NCI-H1105 (cell line): ENCODE results near the gene SOD3.

Experiments used
- DNase-seq: peaks from one replicate; lab custom pipeline; 2025; lab: John Stamatoyannopoulos, UW

SOD3 gene

DNA sequence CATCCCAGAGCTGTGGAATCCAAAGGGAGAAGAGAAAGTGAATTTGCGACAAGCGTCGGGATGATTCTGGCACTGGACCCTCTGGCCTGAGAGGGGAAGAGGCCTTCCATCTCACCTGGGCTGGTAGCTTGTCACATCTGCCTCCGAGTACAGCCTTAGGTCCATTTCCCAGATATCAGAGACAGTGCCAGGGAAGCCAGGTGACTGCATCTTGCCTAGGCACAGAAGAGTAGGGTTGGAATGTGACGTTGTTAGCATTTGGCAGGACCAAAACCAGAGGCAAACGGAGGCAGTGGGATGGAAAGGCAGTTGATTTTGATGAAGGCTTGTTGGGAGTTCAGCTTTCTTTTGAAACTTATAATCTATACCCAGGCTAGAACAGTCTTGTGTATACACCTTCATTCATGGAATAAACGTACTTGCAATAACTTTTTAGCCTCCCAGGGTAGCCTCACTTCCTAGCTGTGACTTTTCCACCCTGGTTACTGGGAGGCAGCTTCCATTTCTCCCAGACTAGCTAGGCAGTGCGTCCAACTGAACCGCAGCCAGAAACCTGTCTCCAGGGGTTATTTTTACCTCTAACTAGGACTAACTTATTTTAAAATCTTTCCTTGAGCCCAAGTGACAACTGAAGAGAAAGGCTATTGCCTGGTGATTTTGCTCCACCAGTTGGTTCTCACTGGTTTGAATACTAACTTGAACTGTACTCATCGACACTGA lies 5.9 kb downstream of the SOD3 start:
- no peak for DNase-seq

DNA sequence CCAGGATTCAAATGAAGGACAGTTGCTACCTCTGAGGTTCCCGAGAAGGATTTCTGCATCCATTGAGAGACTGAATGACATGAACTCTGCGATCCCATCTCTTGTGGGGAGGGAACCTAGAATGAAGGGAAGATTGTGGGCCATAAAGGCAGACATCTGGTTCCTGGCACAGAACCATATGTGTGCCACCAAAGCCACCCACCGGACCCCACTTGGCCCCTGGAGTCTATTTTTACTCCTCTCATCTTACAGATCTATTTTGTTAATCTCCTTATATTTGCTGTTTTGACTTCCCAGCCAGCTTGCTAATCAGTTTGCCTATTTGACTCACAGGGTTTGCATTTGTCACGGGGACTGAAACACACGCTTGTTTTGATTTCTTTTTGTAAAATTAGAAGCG lies 7.3 kb downstream of the SOD3 start:
- no peak for DNase-seq

DNA sequence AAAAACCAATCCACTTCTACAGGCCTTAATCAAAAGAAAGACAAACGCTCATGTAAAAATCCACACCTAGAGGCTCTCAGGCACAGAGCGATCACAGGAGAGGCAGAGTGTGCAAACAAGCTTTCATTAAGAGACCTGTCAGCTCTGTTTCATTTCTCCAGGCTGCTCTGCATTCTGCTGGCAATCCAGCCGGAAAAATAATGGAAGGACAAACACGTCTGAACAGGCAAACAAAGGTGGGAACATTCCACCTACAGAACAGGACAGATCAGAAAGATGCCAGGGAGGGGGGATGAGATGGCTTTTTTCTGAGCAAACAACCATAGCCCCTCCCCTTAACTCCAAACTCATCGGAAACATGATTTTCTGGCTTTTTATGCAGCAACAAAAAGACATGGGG lies 9.7 kb downstream of the SOD3 start:
- DNase-seq = no peak

DNA sequence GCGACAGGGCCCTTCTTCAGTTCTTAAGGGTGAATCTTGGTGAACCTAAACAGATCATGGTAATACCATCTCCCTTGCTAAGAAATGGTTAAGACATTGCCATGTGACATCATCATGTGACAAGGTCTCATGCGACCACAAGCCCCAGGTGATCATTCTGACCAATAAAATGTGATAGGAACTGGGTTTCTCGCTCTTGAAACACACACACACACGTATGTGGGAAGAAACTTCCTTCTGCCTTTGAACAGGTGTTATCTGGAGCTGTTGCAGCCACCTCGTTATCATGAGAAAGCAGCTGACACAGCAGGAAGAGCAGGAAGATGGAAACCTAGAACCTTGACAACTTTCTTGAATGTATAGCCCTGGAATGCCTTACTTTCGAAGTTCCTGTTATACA lies 10.2 kb downstream of the SOD3 start:
- no peak for DNase-seq

DNA sequence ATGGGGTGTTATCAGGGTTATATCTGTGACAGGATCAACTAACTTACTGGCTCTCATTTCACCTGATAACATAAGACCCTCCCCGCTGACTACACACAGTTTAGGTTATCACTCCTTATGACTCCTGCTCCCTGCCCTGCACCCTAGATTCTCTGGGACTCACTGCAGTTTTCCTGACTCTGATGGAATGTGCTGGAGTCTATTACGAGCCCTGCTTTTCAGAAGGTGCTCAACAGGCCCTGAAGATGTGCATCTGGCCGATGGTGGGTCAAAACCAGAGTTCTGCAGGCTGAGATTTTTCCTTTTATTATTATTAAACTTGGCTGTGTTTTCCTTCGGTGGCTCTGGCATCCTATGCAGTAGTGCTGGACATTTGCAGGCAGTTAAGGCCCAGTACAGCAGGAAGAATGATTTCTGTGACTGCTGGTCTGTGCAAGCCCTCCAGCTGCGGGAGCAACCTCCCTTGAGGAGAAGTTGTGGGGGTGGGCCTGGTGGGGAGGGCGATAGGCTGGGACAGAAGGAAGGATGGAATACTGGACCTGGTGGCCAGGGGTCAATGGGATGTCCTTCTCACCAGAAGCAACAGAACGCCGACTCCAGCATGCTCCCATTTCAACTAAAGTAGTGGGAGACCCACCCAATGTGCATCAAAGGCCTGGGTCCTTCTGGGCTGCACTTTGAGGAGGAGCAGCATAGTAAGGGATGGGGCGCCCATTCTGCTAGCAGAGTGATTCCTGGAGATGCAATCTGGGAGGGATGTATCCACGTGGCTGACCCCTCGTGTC lies 11.0 kb downstream of the SOD3 start:
- DNase-seq = no peak

DNA sequence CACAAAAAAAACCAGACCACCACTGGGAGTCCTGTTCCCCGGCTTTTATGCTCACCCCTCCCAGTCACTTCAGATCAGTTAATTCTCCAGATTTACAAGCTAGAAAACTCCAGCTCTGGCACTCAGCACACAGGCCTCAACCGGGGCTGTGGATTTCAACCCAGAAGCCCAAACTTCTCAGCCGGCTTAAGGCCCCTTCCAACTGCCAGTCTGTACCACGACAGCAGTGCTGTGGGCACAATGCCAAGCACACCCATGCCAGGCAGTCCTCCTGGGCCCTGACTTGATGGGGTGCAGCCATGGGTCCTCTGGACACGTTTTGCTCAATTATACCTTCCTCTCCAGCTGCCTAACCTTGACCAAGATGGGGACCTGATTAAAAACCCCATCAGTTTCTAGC lies 12.2 kb downstream of the SOD3 start:
- no peak for DNase-seq

DNA sequence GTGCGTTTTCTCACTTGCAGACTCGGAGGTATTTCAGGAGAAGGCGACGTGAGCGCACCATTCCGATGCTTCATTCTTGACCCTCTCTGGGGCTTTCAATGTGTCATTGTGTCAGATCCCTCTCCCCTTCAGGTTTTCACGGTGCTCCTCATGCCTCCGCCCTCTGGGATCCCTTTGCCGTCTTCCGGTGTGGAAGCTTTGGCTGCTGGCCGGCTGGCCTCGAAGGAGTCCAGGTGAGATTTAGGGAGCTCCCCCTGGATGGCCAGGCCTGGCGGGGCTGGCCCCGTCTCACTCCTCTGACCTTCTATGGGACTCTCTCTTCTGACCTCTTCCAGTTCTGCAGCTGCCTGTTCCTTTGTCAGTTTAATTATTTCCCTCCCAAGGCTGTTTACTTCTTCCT lies 12.9 kb downstream of the SOD3 start:
- no peak for DNase-seq

DNA sequence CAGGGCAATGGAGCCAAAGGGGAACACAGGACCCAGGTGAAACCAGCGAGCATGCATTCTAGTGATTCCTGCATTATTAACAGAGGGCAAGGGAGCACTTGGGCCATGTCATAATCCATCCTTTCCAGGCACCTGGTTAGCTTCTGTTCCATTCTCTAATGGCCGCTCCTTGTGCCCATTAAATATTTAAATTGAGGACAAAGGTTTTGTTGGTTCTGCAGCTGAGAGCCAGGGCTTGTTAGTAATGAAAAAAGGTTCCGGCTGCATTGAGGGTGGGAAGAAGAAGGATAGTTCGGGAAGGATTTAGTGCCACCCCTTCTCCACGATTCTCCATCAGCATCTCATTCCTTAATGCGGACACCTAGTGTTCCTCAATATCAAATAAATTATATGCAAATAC lies 13.6 kb downstream of the SOD3 start:
- no peak for DNase-seq

DNA sequence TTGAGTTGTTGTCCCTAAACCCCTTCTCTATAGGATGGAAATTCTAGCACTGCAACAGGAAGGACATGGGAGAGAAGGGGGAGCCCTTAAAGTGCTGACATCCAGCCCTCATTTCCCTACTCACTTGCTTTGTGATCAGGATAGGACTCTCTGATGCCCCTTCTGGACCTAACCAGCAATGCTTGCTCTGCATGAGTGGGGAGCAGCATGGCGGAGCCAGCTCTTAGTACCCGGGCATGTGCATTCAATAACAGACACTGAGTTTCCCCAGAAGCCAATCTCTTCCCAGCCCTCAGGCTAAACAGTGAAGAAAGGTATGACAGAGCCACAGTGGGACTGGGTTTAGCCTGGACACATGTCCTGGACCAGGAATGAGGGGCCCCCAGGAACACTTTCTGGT lies 14.0 kb downstream of the SOD3 start:
- DNase-seq = no peak

DNA sequence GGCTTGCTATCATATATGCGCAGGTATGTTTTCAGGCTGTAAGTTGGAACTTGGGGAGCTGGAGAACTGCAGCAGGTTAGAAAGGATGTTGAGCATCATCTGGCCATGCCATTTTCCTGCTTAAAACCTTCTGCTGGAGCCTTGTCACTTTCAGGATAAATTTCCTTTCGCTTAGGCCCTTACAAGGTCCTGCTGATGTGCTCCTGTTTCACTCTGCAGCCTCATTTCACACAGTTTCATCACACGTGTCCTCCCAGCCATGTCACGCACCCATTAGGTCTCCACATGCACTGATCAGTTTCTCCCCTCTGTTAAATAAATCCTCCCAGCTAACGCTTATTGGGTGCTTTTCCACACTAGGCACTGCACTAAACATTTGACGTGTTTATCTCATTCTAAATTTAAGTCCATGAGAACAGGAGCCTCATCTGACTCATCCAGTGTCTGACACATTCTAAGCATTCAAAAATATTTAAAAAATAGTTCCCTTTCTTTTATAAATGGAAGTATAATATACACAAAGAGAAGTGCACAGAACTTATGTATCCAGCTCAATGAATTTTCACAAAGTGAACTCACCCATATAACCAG lies 14.5 kb downstream of the SOD3 start:
- DNase-seq = no peak

DNA sequence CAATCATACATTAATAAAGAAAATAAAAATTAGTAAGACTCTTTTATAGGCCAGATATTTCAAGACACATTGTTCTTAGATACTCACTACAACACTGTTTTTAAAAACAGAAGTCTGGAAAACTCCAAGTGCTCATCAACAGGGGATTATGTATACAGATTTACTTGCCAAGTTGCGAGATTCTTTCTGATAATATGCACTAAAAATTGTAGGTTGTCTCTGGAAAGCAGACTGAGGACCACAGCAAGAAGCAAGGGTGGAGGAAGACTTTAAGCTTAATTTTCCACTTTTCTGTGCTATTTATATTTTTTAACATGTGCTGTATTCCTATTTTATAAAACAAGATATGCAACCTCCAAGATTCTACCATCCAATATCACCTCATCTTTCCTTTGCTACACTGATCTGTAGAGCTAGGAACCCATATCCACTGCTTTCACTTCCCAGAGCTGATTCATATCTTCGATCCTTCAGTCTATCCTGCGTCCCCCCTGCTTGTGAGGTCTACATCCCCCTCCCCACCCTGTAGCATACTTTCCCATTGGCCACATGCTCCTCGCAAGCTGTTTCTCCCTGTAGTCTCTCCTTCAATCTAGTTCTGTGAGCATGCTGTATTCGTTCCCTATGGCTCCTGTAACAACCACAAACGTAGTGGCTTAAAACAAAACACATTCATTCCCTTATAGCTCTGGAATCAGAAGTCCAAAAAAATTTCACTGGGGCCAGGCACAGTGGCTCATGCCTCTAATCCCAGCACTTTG lies 15.7 kb downstream of the SOD3 start:
- no peak for DNase-seq

DNA sequence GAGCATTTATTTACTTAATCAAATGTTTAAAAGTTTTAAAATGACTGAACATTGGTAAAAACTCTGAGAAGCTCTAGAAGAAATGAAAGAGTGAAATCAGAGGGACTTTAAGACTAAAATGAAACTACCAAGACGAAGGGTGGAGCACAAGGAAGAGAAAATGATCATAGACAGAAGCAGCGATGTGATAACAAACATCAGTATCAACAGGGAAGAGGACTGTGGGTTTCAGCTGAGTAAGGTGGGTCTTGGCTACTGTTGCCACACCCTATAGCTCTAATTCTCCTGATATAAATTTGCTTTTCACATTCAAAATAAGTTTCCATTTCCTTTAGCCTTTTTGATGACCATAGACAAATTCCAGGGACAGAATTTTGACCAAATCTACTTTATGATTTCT lies 18.4 kb downstream of the SOD3 start:
- DNase-seq = no peak

DNA sequence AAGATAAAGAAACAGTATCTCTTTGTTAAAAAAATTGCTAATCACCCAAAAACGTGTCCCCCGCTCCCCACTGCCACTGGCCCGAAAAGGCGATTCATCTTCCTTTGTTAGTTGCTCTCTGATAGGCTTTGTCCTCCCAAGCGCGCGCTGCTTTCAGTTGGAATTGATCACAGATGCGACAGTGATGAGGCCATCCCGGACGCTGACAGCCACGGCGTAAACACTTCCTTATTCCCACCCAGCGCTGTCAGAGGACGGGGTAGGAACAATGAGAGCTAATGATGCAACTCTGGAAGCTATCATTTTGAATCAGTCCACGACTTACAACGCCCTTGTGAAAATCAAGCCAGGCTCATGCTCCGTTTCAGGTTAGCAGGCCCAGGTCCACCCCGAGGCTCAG lies 21.4 kb downstream of the SOD3 start:
- no peak for DNase-seq

DNA sequence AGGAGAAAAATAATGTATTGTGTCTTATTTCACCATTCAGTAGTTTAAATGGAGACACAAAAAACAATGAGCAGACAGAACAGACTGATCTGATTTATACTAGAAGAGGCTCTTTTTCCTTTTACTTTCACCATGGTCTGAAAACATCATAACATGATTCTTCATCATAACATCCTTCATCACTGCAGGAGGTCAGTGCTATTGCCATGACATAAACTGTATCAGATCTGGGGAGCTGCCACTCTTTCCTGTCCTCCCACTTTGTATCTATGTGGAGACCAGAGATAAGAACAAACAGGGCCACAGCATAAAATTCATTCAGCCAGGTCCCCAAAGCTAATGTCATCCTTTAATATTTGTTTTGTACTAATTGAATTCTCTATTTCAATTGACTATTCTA lies 25.2 kb downstream of the SOD3 start:
- no peak for DNase-seq

DNA sequence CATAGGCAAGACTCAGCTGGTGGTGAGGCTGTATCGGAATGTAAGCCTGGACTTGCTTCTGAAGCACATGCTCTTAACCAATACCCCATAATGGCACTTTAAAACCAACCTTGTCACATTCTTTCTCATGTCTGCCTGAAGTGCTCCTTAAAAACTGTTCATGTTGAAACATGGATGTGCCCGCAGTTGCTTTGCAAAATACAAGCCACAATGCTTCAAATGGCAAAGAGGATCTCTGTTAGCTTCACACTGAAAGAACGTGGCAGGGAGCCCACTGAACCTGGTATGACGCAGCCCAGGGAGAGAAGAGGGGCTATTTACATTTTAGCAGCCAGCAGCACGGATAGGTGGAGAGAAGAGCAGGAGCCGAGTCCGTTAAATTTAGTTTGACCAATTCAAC lies 29.3 kb downstream of the SOD3 start:
- no peak for DNase-seq

DNA sequence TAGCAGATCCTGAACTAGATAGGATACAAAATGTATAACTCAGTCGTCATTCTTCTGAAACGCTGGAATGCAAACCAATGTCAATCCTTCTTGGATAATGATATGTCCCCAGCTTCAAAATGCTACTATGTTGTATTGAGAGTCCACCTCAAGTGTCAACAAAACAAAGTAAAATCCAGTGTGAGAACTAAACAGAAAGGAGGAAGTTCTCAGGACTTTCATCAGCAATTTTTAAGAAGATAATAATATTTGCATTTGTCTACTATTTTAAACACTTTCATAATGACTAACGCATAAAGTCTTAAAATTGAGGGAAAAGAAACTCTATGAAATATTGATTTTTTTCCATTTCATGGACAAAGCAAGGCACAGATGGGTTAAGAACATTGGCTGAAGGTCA lies 36.3 kb downstream of the SOD3 start:
- DNase-seq = no peak

DNA sequence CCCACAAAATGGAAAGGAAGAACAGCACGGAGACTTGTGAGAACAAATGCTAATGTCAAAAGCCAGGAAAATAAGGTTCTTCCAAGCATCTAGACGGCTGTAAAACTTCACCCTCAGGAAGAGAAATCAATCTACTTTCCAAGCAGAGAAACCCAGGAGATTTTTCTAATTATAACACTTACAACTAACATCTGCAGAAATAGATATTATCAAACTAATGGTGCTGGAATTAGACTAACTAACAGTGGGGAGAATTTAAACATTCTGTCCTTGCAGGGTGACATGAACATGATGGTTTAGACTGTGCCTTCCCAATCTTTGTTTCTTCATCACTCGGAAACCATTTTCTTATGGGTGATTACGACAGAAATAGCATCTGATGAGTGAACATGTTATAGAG lies 40.3 kb downstream of the SOD3 start:
- DNase-seq = no peak

DNA sequence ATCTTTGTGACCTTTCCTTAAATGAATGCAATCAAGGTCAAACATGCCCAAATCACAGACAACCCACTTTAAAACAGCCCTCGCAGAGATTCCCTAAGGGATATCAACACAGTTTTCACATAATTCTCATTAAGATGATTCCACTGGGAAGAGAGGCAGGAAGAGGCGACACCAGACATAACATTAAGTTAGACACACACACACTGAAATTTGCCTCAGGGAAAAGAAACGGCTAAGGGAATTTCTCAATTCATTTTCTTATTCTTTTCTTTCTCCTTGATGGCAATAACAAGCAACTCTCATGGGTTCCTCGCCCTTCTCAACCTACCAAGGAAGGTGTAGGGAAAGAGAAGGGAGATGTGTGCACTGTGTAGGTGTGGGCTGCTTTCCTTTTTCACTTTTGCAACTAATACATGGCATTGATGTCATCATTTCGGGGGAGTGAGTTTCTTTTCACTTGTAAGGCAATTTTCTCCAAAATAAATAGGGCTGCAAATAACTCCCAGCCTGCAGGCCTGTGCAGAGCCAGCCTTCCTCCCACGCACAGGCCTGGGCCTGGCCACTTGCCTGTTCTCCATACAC lies 41.4 kb downstream of the SOD3 start:
- DNase-seq = no peak

DNA sequence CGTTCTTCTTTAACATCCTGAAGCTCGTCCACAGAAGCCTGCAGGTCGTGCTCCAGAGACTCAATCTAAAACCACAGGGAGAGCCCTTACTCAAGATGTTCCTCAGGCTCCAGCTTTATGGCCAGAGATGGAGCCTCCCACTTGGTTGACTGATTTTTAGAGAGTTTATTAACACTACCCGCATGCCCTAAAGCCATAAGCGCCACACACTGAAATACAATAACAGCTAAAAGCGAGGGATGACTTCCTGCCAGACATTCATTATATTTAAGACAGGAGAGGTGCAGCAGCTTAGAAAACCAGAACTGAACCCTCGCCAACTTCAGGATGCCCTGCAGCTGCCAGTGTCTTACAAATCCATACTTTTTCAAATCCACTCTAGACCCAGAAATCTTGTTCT lies 42.0 kb downstream of the SOD3 start:
- no peak for DNase-seq

DNA sequence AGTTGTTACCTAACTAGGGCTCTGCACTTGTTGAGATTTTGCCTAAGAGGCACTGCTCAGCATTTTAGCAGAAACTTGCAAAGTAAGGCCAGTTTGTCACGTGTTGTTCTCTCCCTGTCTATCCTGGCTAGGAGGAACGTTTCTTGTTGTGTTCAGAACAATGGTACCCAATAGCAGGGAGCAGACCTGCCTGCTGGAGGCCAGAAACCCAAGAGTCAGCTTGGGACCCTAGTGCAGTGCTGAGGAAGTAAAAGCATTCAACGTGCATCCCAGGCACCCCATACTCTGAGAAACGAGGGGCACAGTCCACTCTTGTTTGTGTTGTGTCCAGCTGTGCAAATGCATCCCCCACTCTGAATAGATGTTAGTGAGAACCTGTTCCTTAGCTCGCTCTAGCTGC lies 42.4 kb downstream of the SOD3 start:
- no peak for DNase-seq

DNA sequence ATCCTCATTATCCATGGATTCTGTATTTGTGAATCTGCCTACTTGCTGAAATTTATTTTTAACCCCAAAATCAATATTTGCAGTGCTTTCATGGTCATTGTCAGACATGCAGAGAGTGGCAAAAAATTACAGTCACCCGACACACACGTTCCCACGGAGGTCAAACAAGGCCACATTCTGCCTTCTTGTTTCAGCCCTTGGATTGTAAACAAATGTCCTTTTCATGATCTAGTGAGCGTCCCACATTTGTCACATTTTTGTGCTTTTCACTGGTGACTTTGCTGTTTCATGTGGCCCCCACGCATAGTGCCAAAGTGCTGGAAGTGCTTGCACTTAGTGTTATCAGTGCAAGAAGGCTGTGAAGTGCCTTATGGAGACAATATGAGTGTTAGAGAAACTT lies 45.0 kb downstream of the SOD3 start:
- DNase-seq = no peak

DNA sequence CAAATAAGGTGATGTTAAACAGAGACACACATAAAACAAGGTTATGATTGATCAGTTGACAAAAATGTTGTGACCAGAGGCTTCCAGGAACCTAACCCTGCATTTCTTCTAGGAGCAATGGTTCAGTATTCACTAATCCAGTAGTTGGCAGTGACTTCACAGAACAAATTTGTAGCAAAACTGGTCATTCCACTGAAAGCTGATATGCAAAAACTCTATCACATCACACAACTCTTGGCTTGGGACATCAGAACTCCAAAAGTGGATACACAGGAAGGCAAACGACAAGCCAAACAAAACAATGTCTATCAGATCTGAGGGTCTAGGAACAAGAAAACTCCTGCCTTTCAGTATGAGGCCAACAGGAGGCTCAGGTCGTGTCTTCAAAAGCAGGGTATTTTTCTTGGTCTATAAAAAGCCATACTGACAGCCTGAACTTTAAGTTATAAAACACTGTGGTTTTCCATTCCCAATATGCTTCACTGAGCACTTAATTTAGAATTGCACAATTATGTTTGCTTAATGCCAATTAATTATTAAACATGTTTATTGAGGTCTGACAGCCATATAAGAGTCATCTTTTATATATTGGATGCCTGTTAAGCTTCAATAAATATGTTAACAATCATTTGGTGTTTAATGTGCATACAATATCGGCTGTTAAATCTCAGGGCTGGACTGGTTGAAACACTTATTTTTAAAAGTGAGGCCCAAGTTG lies 45.6 kb downstream of the SOD3 start:
- DNase-seq = no peak
